Astrocyte of the spinal cord (primary cell): ENCODE results near the gene SH3RF2.
"Not testable (repeated sequence)": the region's sequence is repeated elsewhere in the genome, so short reads cannot be mapped to it uniquely, and the experiment has no call there.

Experiments
- DNase-seq: peaks from one replicate; pipeline ENCODE4 v3.0.0; 2011; ENCODE audit warnings: low read depth, low spot score
- H3K4me3 ChIP-seq: 2 replicates; pipeline ENCODE4 v1.5.1; 2011; ENCODE audit warnings: low read depth, mild to moderate bottlenecking, low read length, moderate library complexity
- in situ Hi-C: cut with HindIII; loops from 2 replicates; pipeline ENCODE4 v1.10.0; 2017; ENCODE audit warnings: low sequenced_read_pairs
- TF ChIP-seq, protein P1 (sequence below): IDR thresholded peaks from 2 replicates; pipeline ENCODE4 v1.5.1; 2012; ENCODE audit warnings: low read depth, mild to moderate bottlenecking, low read length, inconsistent platforms

The SH3RF2 gene

DNA sequence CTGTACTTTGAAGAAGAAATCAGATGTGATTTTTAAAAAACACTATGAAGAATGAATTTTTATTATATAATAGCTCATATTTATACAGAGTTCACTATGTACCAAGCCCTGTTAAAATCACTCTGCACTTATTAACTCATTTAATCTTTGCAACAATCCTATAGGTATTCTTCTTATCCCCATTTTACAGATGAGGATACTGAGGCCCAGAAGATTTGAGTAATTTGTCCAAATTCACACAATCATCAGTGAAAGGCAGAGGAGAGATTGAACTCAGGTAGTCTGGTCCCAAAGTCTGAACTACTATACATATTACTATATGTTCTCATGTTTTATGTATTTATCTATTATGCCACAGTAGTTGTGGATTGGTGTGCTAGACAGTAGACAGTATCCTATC is 152.9 kb downstream of the SH3RF2 start:
- no peak for DNase-seq
- no peak overlapping the region for H3K4me3 ChIP-seq
- TF ChIP-seq, protein P1, sequence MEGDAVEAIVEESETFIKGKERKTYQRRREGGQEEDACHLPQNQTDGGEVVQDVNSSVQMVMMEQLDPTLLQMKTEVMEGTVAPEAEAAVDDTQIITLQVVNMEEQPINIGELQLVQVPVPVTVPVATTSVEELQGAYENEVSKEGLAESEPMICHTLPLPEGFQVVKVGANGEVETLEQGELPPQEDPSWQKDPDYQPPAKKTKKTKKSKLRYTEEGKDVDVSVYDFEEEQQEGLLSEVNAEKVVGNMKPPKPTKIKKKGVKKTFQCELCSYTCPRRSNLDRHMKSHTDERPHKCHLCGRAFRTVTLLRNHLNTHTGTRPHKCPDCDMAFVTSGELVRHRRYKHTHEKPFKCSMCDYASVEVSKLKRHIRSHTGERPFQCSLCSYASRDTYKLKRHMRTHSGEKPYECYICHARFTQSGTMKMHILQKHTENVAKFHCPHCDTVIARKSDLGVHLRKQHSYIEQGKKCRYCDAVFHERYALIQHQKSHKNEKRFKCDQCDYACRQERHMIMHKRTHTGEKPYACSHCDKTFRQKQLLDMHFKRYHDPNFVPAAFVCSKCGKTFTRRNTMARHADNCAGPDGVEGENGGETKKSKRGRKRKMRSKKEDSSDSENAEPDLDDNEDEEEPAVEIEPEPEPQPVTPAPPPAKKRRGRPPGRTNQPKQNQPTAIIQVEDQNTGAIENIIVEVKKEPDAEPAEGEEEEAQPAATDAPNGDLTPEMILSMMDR = no peak
- in situ Hi-C loops = no loop called here

DNA sequence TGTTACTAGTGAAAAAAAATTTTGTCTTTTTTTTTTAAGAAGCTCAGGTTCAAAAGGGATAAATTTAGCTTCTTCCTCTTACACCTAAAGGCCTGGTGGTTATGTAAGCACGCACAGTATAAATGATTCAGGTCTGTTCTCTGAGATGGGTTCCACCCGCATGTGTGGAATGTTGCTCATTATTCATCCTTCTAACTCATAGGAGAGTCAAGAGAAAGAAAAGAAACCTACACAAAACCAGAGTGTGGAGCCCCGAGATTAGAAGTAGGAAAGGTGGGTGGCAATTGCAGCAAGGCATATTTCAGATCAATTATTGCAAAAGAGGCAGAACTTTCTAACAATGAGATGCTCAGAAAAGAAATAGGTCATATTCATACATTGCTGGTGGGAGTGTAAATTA is 155.5 kb downstream of the SH3RF2 start:
- H3K4me3 ChIP-seq = no peak overlapping the region
- in situ Hi-C loops = no loop called here
- TF ChIP-seq, protein P1 = no peak

DNA sequence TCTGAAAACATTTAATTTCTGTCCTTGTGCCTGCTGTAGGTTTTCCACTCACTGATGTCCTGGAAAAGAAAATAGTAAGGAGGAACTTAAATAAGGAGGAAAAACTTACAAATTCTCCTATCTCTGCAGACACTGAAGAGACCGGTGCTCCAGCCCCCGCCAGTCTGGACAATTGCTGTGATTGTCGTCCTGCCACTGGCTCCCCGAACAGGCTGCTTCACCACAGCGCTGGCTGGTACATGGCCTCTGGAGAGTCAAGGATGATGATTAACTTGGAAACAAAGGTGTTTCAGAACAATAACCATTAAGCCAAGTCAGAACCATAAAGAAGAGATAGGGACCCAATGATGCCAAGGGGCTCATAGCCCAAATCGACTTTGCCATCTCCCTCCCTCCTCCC is 161.7 kb downstream of the SH3RF2 start:
- TF ChIP-seq, protein P1 = no peak
- DNase-seq = no peak
- in situ Hi-C loops = no loop called here
- no peak overlapping the region for H3K4me3 ChIP-seq

More for the DNA sequence above, 155.5 kb downstream of the SH3RF2 start:
- DNase-seq = no peak

DNA sequence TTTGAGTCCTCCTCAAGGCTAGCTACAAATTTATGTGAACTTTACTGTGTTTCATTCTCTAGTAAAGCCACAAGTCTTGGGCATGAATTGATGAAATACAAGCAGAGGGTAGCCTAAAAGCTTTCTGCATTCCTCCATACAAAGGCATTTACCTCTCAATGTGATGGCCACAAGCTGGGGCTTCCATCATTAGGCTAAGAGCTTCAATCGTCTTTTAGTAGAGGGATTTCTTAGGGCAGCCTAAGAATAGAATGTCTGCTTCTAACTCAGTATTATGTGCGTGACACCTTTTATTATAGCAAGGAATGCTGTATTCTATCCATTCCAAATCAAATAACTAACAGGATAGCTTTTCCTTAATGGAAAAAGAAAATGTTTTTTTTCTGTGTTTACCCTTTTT is 165.3 kb downstream of the SH3RF2 start:
- H3K4me3 ChIP-seq = no peak overlapping the region
- in situ Hi-C loops = no loop called here
- DNase-seq = no peak
- TF ChIP-seq, protein P1 = no peak

DNA sequence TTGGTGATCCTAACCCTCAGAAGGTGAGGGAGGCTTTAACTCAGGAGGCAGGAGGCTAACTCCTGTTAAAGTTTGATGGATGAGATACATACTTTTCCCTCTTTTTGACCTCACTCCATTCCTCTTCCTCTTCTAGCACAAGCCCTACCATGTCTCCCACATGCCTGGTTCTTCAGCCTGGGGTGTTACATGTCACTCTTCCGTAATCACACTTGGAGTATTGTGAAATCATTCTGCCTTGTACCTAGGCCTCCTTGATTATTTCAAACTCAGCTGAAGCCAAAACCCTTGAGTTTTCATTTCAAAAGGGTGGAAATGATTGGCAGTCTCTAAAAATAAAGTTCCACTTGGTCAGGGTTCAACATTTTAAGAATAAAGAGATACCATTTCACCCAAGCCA is 167.2 kb downstream of the SH3RF2 start:
- in situ Hi-C loops = no loop called here
- DNase-seq = no peak
- TF ChIP-seq, protein P1 = no peak

DNA sequence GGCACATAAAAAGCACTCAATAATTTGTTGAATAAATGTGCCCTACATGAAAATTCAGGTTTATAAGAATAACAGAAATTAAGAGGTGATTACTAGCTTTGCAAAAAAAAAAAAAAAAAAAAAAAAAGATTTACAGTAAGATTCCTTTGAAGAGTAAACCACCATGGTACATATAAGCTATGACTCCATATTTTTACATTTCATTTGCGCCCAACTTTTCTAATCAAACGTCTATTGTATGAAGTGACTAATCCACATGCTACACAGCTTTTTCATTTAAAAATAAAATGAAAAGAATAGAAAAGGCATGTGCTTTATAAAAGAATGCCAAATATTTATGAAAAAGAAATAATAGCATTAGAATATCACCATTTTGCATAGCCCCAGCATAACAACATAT is 169.1 kb downstream of the SH3RF2 start, which contains the start of gene PLAC8L1:
Gene PLAC8L1 (minus strand): TSS at position 101 of the 400 bp plus-strand sequence. CDS start 1,266 bp downstream, outside the sequence.
- in situ Hi-C loops = no loop called here
- TF ChIP-seq, protein P1 = no peak
- no peak within 1 kb of the TSS for H3K4me3 ChIP-seq
- DNase-seq = no peak

More for the DNA sequence above, 167.2 kb downstream of the SH3RF2 start:
- no peak overlapping the region for H3K4me3 ChIP-seq

DNA sequence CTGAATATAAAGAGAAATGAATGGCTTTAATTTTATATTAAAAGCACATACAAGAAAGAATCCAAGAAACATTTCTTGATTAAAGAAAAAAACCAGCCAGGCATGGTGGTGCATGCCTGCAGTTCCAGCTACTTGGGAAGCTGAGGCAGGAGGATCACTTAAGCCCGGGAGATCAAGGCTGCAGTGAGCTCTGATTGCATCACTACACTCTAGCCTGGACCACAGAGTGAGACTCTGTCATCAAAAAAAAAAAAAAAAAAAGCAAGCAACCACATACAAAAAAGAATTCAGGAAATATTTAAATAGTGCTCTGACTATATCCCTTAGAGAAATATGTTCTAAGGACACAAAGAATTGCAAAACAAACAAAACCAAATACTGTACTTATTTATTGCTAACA is 171.5 kb downstream of the SH3RF2 start:
- in situ Hi-C loops = no loop called here
- TF ChIP-seq, protein P1 = no peak
- DNase-seq = peak; percentile 13
- no peak overlapping the region for H3K4me3 ChIP-seq

DNA sequence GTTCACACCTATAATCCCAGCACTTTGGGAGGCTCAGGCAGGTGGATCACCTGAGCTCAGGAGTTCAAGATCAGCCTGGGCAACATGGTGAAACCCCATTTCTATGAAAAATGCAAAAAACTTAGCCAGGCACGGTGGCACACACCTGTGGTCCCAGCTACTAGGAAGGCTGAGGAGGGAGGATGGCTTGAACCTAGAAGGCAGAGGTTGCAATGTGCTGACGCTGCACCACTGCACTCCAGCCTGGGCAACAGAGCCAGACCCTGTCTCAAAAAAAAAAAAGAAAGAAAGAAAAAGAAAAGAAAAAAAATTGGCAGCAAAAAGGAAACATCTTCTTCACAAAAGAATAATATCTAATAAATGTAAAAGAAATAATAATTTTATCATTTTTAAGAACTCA is 172.5 kb downstream of the SH3RF2 start:
- H3K4me3 ChIP-seq, DNase-seq, in situ Hi-C loops: not testable (repeated sequence)
